Measurements from ENCODE around the gene EFNB2.

GRCh38 chr13:106491463-106491862, 44.0 kb downstream of the EFNB2 start:
- TF ChIP-seq FOXM1 (IDR thresholded peaks at IDR 0.05; ENCODE audit: borderline replicate concordance, low read depth) (no peak), EP300 (IDR thresholded peaks at IDR 0.05; ENCODE audit: borderline replicate concordance) (no peak), CEBPB (IDR thresholded peaks at IDR 0.05) (no peak), REST (IDR thresholded peaks at IDR 0.05; ENCODE audit: low read depth) (no peak), RAD21 (IDR thresholded peaks at IDR 0.05; ENCODE audit: low read depth) (no peak), ZBTB7A (IDR thresholded peaks at IDR 0.05; ENCODE audit: low read depth) (no peak), TEAD4 (IDR thresholded peaks at IDR 0.05) (no peak), TCF12 (IDR thresholded peaks at IDR 0.05; ENCODE audit: low read depth) (no peak), MAX (IDR thresholded peaks at IDR 0.05) (no peak), TAF1 (IDR thresholded peaks at IDR 0.05; ENCODE audit: low read depth) (no peak), USF1 (IDR thresholded peaks at IDR 0.05) (no peak), YY1 (IDR thresholded peaks at IDR 0.05; ENCODE audit: low read depth) (no peak), CREB1 (IDR thresholded peaks at IDR 0.05; ENCODE audit: low read depth) (no peak)
